K562 (cell line): ENCODE results near the gene NDUFB7. TPM values are rescaled to one million over a fixed set of nuclear protein-coding genes. Genes with fewer than 3 reads are reported as not detected.

ENCODE experiments used
- BCOR ChIP-seq: fragments of 450-650 bp; IDR thresholded peaks from 2 replicates; pipeline ENCODE4 v1.6.1; 2016
- CBFA2T2 ChIP-seq: fragments of 450-650 bp; conservative IDR thresholded peaks from 2 replicates; pipeline ENCODE4 v1.6.1; 2017; ENCODE audit warnings: mild to moderate bottlenecking
- DACH1 ChIP-seq: fragments of 450-650 bp; IDR thresholded peaks from 2 replicates; pipeline ENCODE4 v1.6.1; 2018; ENCODE audit not compliant: partially characterized antibody
- ETS1 ChIP-seq: conservative IDR thresholded peaks from 2 replicates; pipeline ENCODE4 v1.6.1; 2011; ENCODE audit warnings: low read depth, mild to moderate bottlenecking, low read length; ENCODE audit not compliant: control insufficient read depth
- GABPB1 ChIP-seq: sonication (generic); formaldehyde crosslinking; IDR thresholded peaks from 2 replicates; pipeline ENCODE4 v1.8.0; 2022; ENCODE audit warnings: mild to moderate bottlenecking, missing genetic modification reagents
- GTF2F1 ChIP-seq: IDR thresholded peaks from 2 replicates; pipeline ENCODE4 v1.6.1; 2011; ENCODE audit warnings: low read depth, low read length, improper control_type of control experiment
- HCFC1 ChIP-seq: IDR thresholded peaks from 2 replicates; pipeline ENCODE4 v1.6.1; 2012; ENCODE audit warnings: low read depth, low read length, improper control_type of control experiment
- KDM4B ChIP-seq, 2 experiments: fragments of 450-650 bp in 1 of 2; sonication (generic) in 1 of 2; IDR thresholded peaks; 2 replicates each; pipeline ENCODE4 v1.6.1; 2016 to 2017; ENCODE audit warnings: borderline replicate concordance in 2 of 2, antibody characterized with exemption in 1 of 2, low read depth in 1 of 2, mild to moderate bottlenecking in 1 of 2
- MYBL2 ChIP-seq, 2 experiments: fragments of 450-650 bp in 1 of 2; sonication (generic) in 1 of 2; formaldehyde crosslinking in 1 of 2; IDR thresholded peaks; 2 replicates each; pipeline versions ENCODE4 v1.6.1 to v1.8.1; 2017 to 2022; ENCODE audit warnings: borderline replicate concordance in 1 of 2, inconsistent platforms in 1 of 2, low read depth in 1 of 2, mild to moderate bottlenecking in 1 of 2, missing genetic modification reagents in 1 of 2, moderate library complexity in 1 of 2
- PHB ChIP-seq: fragments of 250-450 bp; sonication (Bioruptor Pico); IDR thresholded peaks from 2 replicates; pipeline ENCODE4 v1.5.0; 2021
- PHTF2 ChIP-seq: fragments of 250-450 bp; sonication (Bioruptor Pico); IDR thresholded peaks from 2 replicates; pipeline ENCODE4 v1.5.0; 2021; ENCODE audit warnings: mild to moderate bottlenecking
- SMARCA4 ChIP-seq: fragments of 450-650 bp; IDR thresholded peaks from 2 replicates; pipeline ENCODE4 v1.6.1; 2016
- TEAD1 ChIP-seq, 2 experiments: fragments of 450-650 bp in 1 of 2; sonication (generic) in 1 of 2; formaldehyde crosslinking; IDR thresholded peaks; 2 replicates each; pipeline versions ENCODE4 v1.4.0 to v1.8.0; 2020 to 2022; ENCODE audit warnings: mild to moderate bottlenecking in 2 of 2, missing genetic modification reagents in 1 of 2
- ZBTB7A ChIP-seq: IDR thresholded peaks from 2 replicates; pipeline ENCODE4 v1.6.1; 2011; ENCODE audit warnings: low read depth, mild to moderate bottlenecking, low read length, moderate library complexity, borderline replicate concordance; ENCODE audit not compliant: control insufficient read depth
- ZC3H8 ChIP-seq: fragments of 450-650 bp; IDR thresholded peaks from 2 replicates; pipeline ENCODE4 v1.6.1; 2017
- ZNF785 ChIP-seq: fragments of 250-450 bp; sonication (Bioruptor Pico); IDR thresholded peaks from 2 replicates; pipeline ENCODE4 v1.4.0; 2020; ENCODE audit warnings: mild to moderate bottlenecking
- polyA plus RNA-seq, 8 experiments: library from polyadenylated mRNA; depleted of rRNA in 4 of 8; stranded (reverse) in 5 of 8; unstranded in 3 of 8; fragments of >200 nt; fragmentation: Nextera tagmentation in 2 of 8; fragmentation: Illumina TruSeq in 1 of 8; extraction: Ambion mirVana in 2 of 8; extraction: Trizol in 1 of 8; gene quantifications; 2 replicates each; pipeline versions ENCODE4 v1.2.1 to v1.2.3, GENCODE V29; 2011 to 2014; ENCODE audit warnings: inconsistent platforms in 1 of 8, missing spikeins in 1 of 8
- total RNA-seq, 7 experiments: library from RNA; depleted of rRNA in 6 of 7; stranded (reverse); fragments of >200 nt in 6 of 7; fragmentation: Illumina TruSeq in 2 of 7; extraction: Trizol in 2 of 7; gene quantifications; 2 replicates each; pipeline versions ENCODE4 v1.2.1 to v1.2.3, GENCODE V29; 2011 to 2021; ENCODE audit warnings: low replicate concordance in 1 of 7
- TF ChIP-seq, protein P1 (sequence below): fragments of 250-450 bp; sonication (Bioruptor Pico); IDR thresholded peaks from 2 replicates; pipeline ENCODE4 v1.5.0; 2021; ENCODE audit warnings: mild to moderate bottlenecking, moderate library complexity
- TF ChIP-seq, protein P2 (sequence below), 2 experiments: fragments of 450-650 bp; IDR thresholded peaks; 2 replicates each; pipeline ENCODE4 v1.6.1; 2018; ENCODE audit warnings: mild to moderate bottlenecking in 2 of 2, low read depth in 1 of 2; ENCODE audit not compliant: partially characterized antibody in 2 of 2
- TF ChIP-seq, protein P3 (sequence below): fragments of 450-650 bp; formaldehyde crosslinking; IDR thresholded peaks from 2 replicates; pipeline ENCODE4 v1.4.0; 2022; ENCODE audit warnings: missing genetic modification characterization

NDUFB7 gene
- total and polyA plus RNA-seq, 9 of the 15 experiments (the other 6 are each of a cell fraction or from before 2014, with no cell fraction given) = 14.9 to 842 (median 137) TPM

- peak; percentile 18; the same call in 1 of the 2 replicates for TF ChIP-seq ZBTB7A
- TF ChIP-seq ZC3H8 = no peak
- TF ChIP-seq PHB (CRISPR knock-in tag) = no peak
- TF ChIP-seq, protein P1, sequence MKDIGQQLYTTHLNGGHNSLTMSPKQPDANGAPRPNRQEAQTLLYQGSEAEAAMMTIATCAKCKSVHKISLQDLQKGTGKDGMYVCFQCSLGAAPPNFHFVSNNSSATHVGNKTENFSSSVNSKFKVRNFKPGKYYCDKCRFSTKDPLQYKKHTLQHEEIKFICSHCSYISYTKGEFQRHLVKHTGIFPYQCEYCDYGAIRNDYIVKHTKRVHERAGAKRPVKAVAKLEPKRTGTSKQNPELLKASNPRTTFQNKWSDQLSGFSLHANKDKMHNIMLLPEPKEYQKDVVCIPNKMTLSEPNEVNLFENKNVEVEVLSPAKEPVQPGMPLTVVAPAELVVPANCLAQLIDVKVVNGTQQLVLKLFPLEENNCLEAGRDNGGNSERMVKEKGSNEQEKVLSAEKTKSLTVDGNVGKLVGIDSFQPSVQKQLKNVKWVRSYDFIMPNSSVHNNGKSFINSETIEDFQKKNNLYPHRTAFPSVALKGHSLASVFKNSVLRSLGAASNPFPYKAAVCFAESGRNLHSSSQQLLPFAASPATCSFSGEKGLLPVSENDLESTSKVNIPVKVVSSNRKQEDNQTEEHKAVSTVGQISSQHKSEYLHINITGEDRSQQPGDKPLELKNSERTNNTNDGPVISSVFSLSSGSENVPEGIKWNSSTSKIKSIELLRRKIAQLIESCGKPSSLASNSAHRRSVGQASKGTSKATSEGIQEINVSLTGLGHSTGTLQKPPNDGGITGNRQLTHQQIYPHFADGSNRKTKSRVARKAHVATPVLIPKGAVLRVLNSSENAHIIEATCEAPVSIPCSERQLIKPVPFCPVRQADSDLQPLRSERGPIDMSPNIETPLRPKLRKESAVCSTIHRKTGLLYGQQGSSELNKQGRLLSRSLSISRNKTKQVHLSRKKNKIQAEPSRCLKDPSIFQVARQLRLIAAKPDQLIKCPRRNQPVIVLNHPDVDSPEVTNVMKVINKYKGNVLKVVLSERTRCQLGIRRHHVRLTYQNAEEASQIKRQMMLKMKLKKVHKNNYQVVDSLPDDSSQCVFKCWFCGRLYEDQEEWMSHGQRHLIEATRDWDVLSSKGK (CRISPR knock-in tag) = no peak
- no peak for TF ChIP-seq MYBL2 (IDR thresholded peaks at IDR 0.05; ENCODE audit: low read depth)
- no peak for TF ChIP-seq MYBL2 (CRISPR knock-in tag; IDR thresholded peaks at IDR 0.05; ENCODE audit: borderline replicate concordance)
- TF ChIP-seq DACH1 = peak; percentile 33
- TF ChIP-seq GABPB1 = peak; percentile 60
- TF ChIP-seq BCOR = peak; percentile 54; the same call in 1 of the 2 replicates
- TF ChIP-seq SMARCA4 = peak; percentile 35; the same call in 1 of the 2 replicates
- TF ChIP-seq GTF2F1 = no peak
- TF ChIP-seq KDM4B (IDR thresholded peaks at IDR 0.05; ENCODE audit: borderline replicate concordance in 2 of 2, low read depth in 1 of 2) = no peak
- no peak for TF ChIP-seq PHTF2 (CRISPR knock-in tag)
- TF ChIP-seq CBFA2T2 = no peak
- TF ChIP-seq, protein P2, sequence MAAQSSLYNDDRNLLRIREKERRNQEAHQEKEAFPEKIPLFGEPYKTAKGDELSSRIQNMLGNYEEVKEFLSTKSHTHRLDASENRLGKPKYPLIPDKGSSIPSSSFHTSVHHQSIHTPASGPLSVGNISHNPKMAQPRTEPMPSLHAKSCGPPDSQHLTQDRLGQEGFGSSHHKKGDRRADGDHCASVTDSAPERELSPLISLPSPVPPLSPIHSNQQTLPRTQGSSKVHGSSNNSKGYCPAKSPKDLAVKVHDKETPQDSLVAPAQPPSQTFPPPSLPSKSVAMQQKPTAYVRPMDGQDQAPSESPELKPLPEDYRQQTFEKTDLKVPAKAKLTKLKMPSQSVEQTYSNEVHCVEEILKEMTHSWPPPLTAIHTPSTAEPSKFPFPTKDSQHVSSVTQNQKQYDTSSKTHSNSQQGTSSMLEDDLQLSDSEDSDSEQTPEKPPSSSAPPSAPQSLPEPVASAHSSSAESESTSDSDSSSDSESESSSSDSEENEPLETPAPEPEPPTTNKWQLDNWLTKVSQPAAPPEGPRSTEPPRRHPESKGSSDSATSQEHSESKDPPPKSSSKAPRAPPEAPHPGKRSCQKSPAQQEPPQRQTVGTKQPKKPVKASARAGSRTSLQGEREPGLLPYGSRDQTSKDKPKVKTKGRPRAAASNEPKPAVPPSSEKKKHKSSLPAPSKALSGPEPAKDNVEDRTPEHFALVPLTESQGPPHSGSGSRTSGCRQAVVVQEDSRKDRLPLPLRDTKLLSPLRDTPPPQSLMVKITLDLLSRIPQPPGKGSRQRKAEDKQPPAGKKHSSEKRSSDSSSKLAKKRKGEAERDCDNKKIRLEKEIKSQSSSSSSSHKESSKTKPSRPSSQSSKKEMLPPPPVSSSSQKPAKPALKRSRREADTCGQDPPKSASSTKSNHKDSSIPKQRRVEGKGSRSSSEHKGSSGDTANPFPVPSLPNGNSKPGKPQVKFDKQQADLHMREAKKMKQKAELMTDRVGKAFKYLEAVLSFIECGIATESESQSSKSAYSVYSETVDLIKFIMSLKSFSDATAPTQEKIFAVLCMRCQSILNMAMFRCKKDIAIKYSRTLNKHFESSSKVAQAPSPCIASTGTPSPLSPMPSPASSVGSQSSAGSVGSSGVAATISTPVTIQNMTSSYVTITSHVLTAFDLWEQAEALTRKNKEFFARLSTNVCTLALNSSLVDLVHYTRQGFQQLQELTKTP (IDR thresholded peaks at IDR 0.05; ENCODE audit: low read depth in 1 of 2, partially characterized antibody in 2 of 2) = no peak
- no peak for TF ChIP-seq ZNF785 (CRISPR knock-in tag)
- TF ChIP-seq, protein P3, sequence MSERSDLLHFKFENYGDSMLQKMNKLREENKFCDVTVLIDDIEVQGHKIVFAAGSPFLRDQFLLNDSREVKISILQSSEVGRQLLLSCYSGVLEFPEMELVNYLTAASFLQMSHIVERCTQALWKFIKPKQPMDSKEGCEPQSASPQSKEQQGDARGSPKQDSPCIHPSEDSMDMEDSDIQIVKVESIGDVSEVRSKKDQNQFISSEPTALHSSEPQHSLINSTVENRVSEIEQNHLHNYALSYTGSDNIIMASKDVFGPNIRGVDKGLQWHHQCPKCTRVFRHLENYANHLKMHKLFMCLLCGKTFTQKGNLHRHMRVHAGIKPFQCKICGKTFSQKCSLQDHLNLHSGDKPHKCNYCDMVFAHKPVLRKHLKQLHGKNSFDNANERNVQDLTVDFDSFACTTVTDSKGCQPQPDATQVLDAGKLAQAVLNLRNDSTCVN (CRISPR knock-in tag) = no peak
- 0 out of 2 replicates have a peak, but pooled peaks have one; percentile 43 for TF ChIP-seq ETS1
- no peak for TF ChIP-seq TEAD1 (CRISPR knock-in tag; IDR thresholded peaks at IDR 0.05)
- peak; percentile 34; the same call in 1 of the 2 replicates for TF ChIP-seq HCFC1
Observed at GRCh38 chr19:14556662-14557188, 15.1 kb downstream of the NDUFB7 start (continued).
